K562 (cell line): Measurements from ENCODE around the gene FGFRL1. TPM values are rescaled to one million over a fixed set of nuclear protein-coding genes. Genes with fewer than 3 reads are reported as not detected.

Experiments used
- BCL6 ChIP-seq: fragments of 250-450 bp; sonication (Bioruptor Pico); IDR thresholded peaks from 2 replicates; pipeline ENCODE4 v1.4.0; 2020
- CHD2 ChIP-seq: IDR thresholded peaks from 2 replicates; pipeline ENCODE4 v1.6.1; 2011; ENCODE audit warnings: low read depth, low read length
- CREBBP ChIP-seq: IDR thresholded peaks from one replicate; pipeline ENCODE4 v1.6.1; 2012; ENCODE audit warnings: low read depth, mild to moderate bottlenecking, control low read depth, inconsistent platforms, low read length
- EGR1 ChIP-seq: fragments of 450-650 bp; conservative IDR thresholded peaks from 2 replicates; pipeline ENCODE4 v1.6.1; 2017; ENCODE audit warnings: mild to moderate bottlenecking
- GTF2F1 ChIP-seq: IDR thresholded peaks from 2 replicates; pipeline ENCODE4 v1.6.1; 2011; ENCODE audit warnings: low read depth, low read length, improper control_type of control experiment
- HDAC1 ChIP-seq, 2 experiments: fragments of 450-650 bp; IDR thresholded peaks; 2 replicates each; pipeline ENCODE4 v1.6.1; 2016 to 2017; ENCODE audit warnings: inconsistent platforms in 1 of 2, mild to moderate bottlenecking in 1 of 2, moderate library complexity in 1 of 2
- HDGF ChIP-seq: fragments of 450-650 bp; IDR thresholded peaks from 2 replicates; pipeline ENCODE4 v1.6.1; 2016
- KLF13 ChIP-seq: fragments of 450-650 bp; IDR thresholded peaks from 2 replicates; pipeline ENCODE4 v1.6.1; 2016; ENCODE audit warnings: missing genetic modification characterization, low read depth, mild to moderate bottlenecking, missing compliant biosample characterization, moderate library complexity, borderline replicate concordance
- NFIX ChIP-seq: fragments of 250-450 bp; sonication (Bioruptor Pico); IDR thresholded peaks from 2 replicates; pipeline ENCODE4 v1.4.0; 2020; ENCODE audit warnings: low read depth, mild to moderate bottlenecking, moderate library complexity
- NONO ChIP-seq, 2 experiments: fragments of 200-400 bp in 1 of 2; fragments of 450-650 bp in 1 of 2; formaldehyde crosslinking in 1 of 2; IDR thresholded peaks; 2 replicates each; pipeline ENCODE4 v1.6.1; 2017; ENCODE audit warnings: low read depth in 2 of 2, mild to moderate bottlenecking in 2 of 2, moderate library complexity in 2 of 2, low read length in 1 of 2
- NRF1 ChIP-seq, 2 experiments: fragments of 450-650 bp; IDR thresholded peaks in 1 of 2; conservative IDR thresholded peaks in 1 of 2; 2 replicates each; pipeline ENCODE4 v1.6.1; 2014; ENCODE audit warnings: mild to moderate bottlenecking in 2 of 2
- PTTG1 ChIP-seq: fragments of 450-650 bp; IDR thresholded peaks from 2 replicates; pipeline ENCODE4 v1.6.1; 2016; ENCODE audit warnings: low read depth, mild to moderate bottlenecking, missing genetic modification characterization, missing compliant biosample characterization
- RBFOX2 ChIP-seq: fragments of 200-400 bp; formaldehyde crosslinking; IDR thresholded peaks from 2 replicates; pipeline ENCODE4 v1.6.1; 2017; ENCODE audit warnings: low read depth, mild to moderate bottlenecking, low read length, moderate library complexity
- RBM25 ChIP-seq: fragments of 200-400 bp; formaldehyde crosslinking; IDR thresholded peaks from 2 replicates; pipeline ENCODE4 v1.6.1; 2018; ENCODE audit warnings: low read length, low read depth, moderate library complexity; ENCODE audit not compliant: severe bottlenecking
- SIN3A ChIP-seq, 2 experiments: fragments of 150-350 bp in 1 of 2; IDR thresholded peaks; 2 replicates each; pipeline ENCODE4 v1.6.1; 2011 to 2016; ENCODE audit warnings: borderline replicate concordance in 2 of 2, low read depth in 2 of 2, low read length in 2 of 2, mild to moderate bottlenecking in 2 of 2, moderate library complexity in 2 of 2; ENCODE audit not compliant: control insufficient read depth in 1 of 2
- TBL1XR1 ChIP-seq, 2 experiments: IDR thresholded peaks; 2 replicates each; pipeline ENCODE4 v1.6.1; 2012; ENCODE audit warnings: improper control_type of control experiment in 2 of 2, low read length in 2 of 2, mild to moderate bottlenecking in 1 of 2
- ZBTB7A ChIP-seq: IDR thresholded peaks from 2 replicates; pipeline ENCODE4 v1.6.1; 2011; ENCODE audit warnings: low read depth, mild to moderate bottlenecking, low read length, moderate library complexity, borderline replicate concordance; ENCODE audit not compliant: control insufficient read depth
- ZC3H11A ChIP-seq: IDR thresholded peaks from 2 replicates; pipeline ENCODE4 v1.6.1; 2012; ENCODE audit warnings: low read depth, low read length, improper control_type of control experiment
- ZNF133 ChIP-seq: fragments of 250-450 bp; sonication (Bioruptor Pico); IDR thresholded peaks from 2 replicates; pipeline ENCODE4 v1.4.0; 2020; ENCODE audit warnings: mild to moderate bottlenecking
- ZNF174 ChIP-seq: fragments of 250-450 bp; sonication (Bioruptor Pico); IDR thresholded peaks from 2 replicates; pipeline ENCODE4 v1.4.0; 2020; ENCODE audit warnings: mild to moderate bottlenecking
- ZNF311 ChIP-seq: fragments of 250-450 bp; sonication (Bioruptor Pico); IDR thresholded peaks from 2 replicates; pipeline ENCODE4 v1.4.0; 2020; ENCODE audit warnings: mild to moderate bottlenecking, moderate library complexity
- ZNF41 ChIP-seq: fragments of 250-450 bp; sonication (Bioruptor Pico); conservative IDR thresholded peaks from 2 replicates; pipeline ENCODE4 v1.4.0; 2020; ENCODE audit warnings: mild to moderate bottlenecking
- ZNF445 ChIP-seq: fragments of 250-450 bp; sonication (Bioruptor Pico); IDR thresholded peaks from 2 replicates; pipeline ENCODE4 v1.4.0; 2020; ENCODE audit warnings: low read depth, mild to moderate bottlenecking, moderate library complexity
- ZNF766 ChIP-seq: fragments of 200-800 bp; sonication (Bioruptor generic); conservative IDR thresholded peaks from 2 replicates; pipeline ENCODE4 v1.6.1; 2016; ENCODE audit warnings: missing genetic modification characterization, missing compliant biosample characterization
- polyA plus RNA-seq, 8 experiments: library from polyadenylated mRNA; depleted of rRNA in 4 of 8; stranded (reverse) in 5 of 8; unstranded in 3 of 8; fragments of >200 nt; fragmentation: Nextera tagmentation in 2 of 8; fragmentation: Illumina TruSeq in 1 of 8; extraction: Ambion mirVana in 2 of 8; extraction: Trizol in 1 of 8; gene quantifications; 2 replicates each; pipeline versions ENCODE4 v1.2.1 to v1.2.3, GENCODE V29; 2011 to 2014; ENCODE audit warnings: inconsistent platforms in 1 of 8, missing spikeins in 1 of 8
- total RNA-seq, 7 experiments: library from RNA; depleted of rRNA in 6 of 7; stranded (reverse); fragments of >200 nt in 6 of 7; fragmentation: Illumina TruSeq in 2 of 7; extraction: Trizol in 2 of 7; gene quantifications; 2 replicates each; pipeline versions ENCODE4 v1.2.1 to v1.2.3, GENCODE V29; 2011 to 2021; ENCODE audit warnings: low replicate concordance in 1 of 7
- TF ChIP-seq, protein P1 (sequence below): fragments of 250-450 bp; sonication (Bioruptor Pico); IDR thresholded peaks from 2 replicates; pipeline ENCODE4 v1.8.0; 2021; ENCODE audit warnings: borderline replicate concordance, mild to moderate bottlenecking, moderate library complexity; ENCODE audit not compliant: poor library complexity, severe bottlenecking
- TF ChIP-seq, protein P2 (sequence below): fragments of 250-450 bp; sonication (Bioruptor Pico); IDR thresholded peaks from 2 replicates; pipeline ENCODE4 v1.5.0; 2021; ENCODE audit warnings: mild to moderate bottlenecking, borderline replicate concordance
- TF ChIP-seq, protein P3 (sequence below): fragments of 250-450 bp; sonication (Bioruptor Pico); IDR thresholded peaks from 2 replicates; pipeline ENCODE4 v1.8.0; 2022; ENCODE audit warnings: inconsistent platforms

The FGFRL1 gene
- total and polyA plus RNA-seq, 9 of the 15 experiments (the other 6 are each of a cell fraction or from before 2014, with no cell fraction given), result 0.34 to 49.9 (median 14.6) TPM

DNA sequence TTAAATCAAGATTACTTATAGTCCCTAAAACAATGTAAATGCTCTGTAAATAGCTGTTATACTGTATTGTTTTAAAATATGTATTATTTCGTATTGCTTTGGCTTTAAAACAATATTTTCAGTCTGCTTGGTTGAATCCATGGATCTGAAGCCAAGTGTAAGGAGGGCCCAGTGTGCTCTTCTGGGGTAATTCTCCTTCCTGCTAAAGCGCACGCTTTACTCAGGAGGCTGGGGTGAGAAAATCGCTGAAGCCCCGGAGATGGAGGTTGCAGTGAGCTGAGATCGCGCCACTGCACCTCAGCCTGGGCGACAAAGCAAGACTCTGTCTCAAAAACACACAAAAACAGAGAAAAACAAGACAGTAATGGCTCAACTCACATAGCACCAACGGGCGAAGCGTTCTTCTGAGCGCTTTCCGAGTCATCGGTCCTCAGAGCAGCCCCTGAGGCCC lies 25.0 kb upstream of the FGFRL1 start (continued):
- no peak for TF ChIP-seq CREBBP
- no peak for TF ChIP-seq EGR1
- no peak for TF ChIP-seq ZNF41
- no peak for TF ChIP-seq ZNF766 (CRISPR knock-in tag)
- no peak for TF ChIP-seq ZNF311 (CRISPR knock-in tag)
- no peak for TF ChIP-seq GTF2F1
- TF ChIP-seq RBM25, result no peak
- TF ChIP-seq, protein P1, sequence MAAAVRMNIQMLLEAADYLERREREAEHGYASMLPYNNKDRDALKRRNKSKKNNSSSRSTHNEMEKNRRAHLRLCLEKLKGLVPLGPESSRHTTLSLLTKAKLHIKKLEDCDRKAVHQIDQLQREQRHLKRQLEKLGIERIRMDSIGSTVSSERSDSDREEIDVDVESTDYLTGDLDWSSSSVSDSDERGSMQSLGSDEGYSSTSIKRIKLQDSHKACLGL (CRISPR knock-in tag), result no peak
- TF ChIP-seq NRF1 (conservative IDR thresholded peaks at IDR 0.05 in 1 of 2, IDR thresholded peaks at IDR 0.05 in 1 of 2), result no peak
- no peak for TF ChIP-seq CHD2
- no peak for TF ChIP-seq SIN3A (IDR thresholded peaks at IDR 0.05; ENCODE audit: borderline replicate concordance in 2 of 2, control insufficient read depth in 1 of 2, low read depth in 2 of 2, low read length in 2 of 2)
- no peak for TF ChIP-seq NFIX
- TF ChIP-seq ZBTB7A, result no peak
- no peak for TF ChIP-seq ZNF174
- TF ChIP-seq, protein P2, sequence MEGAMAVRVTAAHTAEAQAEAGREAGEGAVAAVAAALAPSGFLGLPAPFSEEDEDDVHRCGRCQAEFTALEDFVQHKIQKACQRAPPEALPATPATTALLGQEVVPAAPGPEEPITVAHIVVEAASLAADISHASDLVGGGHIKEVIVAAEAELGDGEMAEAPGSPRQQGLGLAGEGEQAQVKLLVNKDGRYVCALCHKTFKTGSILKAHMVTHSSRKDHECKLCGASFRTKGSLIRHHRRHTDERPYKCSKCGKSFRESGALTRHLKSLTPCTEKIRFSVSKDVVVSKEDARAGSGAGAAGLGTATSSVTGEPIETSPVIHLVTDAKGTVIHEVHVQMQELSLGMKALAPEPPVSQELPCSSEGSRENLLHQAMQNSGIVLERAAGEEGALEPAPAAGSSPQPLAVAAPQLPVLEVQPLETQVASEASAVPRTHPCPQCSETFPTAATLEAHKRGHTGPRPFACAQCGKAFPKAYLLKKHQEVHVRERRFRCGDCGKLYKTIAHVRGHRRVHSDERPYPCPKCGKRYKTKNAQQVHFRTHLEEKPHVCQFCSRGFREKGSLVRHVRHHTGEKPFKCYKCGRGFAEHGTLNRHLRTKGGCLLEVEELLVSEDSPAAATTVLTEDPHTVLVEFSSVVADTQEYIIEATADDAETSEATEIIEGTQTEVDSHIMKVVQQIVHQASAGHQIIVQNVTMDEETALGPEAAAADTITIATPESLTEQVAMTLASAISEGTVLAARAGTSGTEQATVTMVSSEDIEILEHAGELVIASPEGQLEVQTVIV, result no peak
- no peak for TF ChIP-seq PTTG1 (tag)
- TF ChIP-seq KLF13 (tag), result no peak
- TF ChIP-seq RBFOX2, result no peak
- TF ChIP-seq ZNF445 (CRISPR knock-in tag), result no peak
- no peak for TF ChIP-seq ZNF133 (CRISPR knock-in tag)
- TF ChIP-seq HDAC1 (IDR thresholded peaks at IDR 0.05), result peak in 1 of 2 experiments; percentile 72; a peak in 2 of 4 replicates
- no peak for TF ChIP-seq TBL1XR1 (IDR thresholded peaks at IDR 0.05; ENCODE audit: low read length in 2 of 2)
- no peak for TF ChIP-seq HDGF
- TF ChIP-seq ZC3H11A, result no peak
- TF ChIP-seq NONO (IDR thresholded peaks at IDR 0.05; ENCODE audit: low read depth in 2 of 2, low read length in 1 of 2), result 0 out of 4 replicates have a peak, but pooled peaks of 1 of the 2 experiments have one; percentile 10
- no peak for TF ChIP-seq BCL6 (CRISPR knock-in tag)
- TF ChIP-seq, protein P3, sequence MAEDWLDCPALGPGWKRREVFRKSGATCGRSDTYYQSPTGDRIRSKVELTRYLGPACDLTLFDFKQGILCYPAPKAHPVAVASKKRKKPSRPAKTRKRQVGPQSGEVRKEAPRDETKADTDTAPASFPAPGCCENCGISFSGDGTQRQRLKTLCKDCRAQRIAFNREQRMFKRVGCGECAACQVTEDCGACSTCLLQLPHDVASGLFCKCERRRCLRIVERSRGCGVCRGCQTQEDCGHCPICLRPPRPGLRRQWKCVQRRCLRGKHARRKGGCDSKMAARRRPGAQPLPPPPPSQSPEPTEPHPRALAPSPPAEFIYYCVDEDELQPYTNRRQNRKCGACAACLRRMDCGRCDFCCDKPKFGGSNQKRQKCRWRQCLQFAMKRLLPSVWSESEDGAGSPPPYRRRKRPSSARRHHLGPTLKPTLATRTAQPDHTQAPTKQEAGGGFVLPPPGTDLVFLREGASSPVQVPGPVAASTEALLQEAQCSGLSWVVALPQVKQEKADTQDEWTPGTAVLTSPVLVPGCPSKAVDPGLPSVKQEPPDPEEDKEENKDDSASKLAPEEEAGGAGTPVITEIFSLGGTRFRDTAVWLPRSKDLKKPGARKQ (CRISPR knock-in tag), result no peak
